Measurements from ENCODE around the gene MMP17. TPM values are rescaled to one million over a fixed set of nuclear protein-coding genes. Genes with fewer than 3 reads are reported as not detected.

Gene MMP17
- total RNA-seq, 1 experiment from 2014 or later: 12.6 TPM

DNA sequence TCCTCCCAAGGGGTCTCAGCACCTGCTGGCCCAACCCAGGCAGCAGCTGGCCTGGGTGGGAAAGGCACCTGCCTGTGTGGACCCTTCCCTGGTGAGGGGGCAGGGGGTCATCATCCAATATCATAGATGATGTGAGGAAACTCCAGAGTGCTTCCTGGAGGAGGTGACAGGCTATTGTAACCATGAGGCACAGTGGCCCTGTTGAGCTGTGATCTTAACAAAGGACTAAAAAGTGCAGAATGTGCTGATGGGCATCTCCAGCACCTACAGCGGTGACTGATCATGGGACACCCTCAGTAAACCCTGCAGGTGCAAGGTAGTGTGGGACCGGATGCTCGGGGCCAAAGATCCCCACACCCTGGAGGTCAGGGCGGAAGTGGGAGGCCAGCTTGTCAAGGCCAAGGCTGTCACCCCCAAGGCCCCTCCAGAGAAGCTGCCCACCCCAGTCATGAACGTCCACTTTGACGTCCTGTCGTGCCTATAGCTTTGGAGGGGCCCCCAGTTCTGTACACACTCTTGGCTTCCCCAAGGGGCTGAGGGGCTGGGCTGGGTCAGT lies 7.5 kb downstream of the MMP17 start:
- intact Hi-C loops (cut with micrococcal nuclease; ENCODE audit: unreplicated experiment): loop anchor here (10.0 kb wide), 1 partner anchor 731 kb away; no protein-coding TSS in a partner anchor
- H3K4me3 ChIP-seq (ENCODE audit: low read depth, low read length, poor library complexity, severe bottlenecking): no peak overlapping the region
- TF ChIP-seq, protein P1, sequence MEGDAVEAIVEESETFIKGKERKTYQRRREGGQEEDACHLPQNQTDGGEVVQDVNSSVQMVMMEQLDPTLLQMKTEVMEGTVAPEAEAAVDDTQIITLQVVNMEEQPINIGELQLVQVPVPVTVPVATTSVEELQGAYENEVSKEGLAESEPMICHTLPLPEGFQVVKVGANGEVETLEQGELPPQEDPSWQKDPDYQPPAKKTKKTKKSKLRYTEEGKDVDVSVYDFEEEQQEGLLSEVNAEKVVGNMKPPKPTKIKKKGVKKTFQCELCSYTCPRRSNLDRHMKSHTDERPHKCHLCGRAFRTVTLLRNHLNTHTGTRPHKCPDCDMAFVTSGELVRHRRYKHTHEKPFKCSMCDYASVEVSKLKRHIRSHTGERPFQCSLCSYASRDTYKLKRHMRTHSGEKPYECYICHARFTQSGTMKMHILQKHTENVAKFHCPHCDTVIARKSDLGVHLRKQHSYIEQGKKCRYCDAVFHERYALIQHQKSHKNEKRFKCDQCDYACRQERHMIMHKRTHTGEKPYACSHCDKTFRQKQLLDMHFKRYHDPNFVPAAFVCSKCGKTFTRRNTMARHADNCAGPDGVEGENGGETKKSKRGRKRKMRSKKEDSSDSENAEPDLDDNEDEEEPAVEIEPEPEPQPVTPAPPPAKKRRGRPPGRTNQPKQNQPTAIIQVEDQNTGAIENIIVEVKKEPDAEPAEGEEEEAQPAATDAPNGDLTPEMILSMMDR (conservative IDR thresholded peaks at IDR 0.05; ENCODE audit: low read depth, low read length): no peak
- no peak for TF ChIP-seq EZH2 (IDR thresholded peaks at IDR 0.05; ENCODE audit: borderline replicate concordance, low read depth, low read length, poor library complexity, severe bottlenecking)
- ChIA-PET POLR2A (ENCODE audit: low non-redundant PET) (no interaction called here), CTCF (interaction anchor here (0.5 to 0.7 kb wide), 2 partner anchors 174 to 724 kb away, joined by 3 to 4 read pairs; no protein-coding TSS in a partner anchor)
- no peaks in the 10 kb centered on the region for H3K27me3 ChIP-seq (replicated peaks; ENCODE audit: insufficient read depth, low read depth, low read length, poor library complexity)
- no peak overlapping the region for H3K27ac ChIP-seq (ENCODE audit: low read depth, low read length, poor library complexity, severe bottlenecking)
- no peaks in the 10 kb centered on the region for H3K36me3 ChIP-seq (ENCODE audit: insufficient read depth, low read length, poor library complexity, severe bottlenecking)
- no TSS peak for BruUV-seq (replicated peaks)
- no peak for DNase-seq (ENCODE audit: low spot score)
- no peaks in the 10 kb centered on the region for H3K9me3 ChIP-seq (ENCODE audit: low read depth, low read length, poor library complexity, severe bottlenecking)
- H3K4me1 ChIP-seq (ENCODE audit: insufficient read depth, low read length, poor library complexity, severe bottlenecking): peaks cover 15% of the 10 kb centered on the region

DNA sequence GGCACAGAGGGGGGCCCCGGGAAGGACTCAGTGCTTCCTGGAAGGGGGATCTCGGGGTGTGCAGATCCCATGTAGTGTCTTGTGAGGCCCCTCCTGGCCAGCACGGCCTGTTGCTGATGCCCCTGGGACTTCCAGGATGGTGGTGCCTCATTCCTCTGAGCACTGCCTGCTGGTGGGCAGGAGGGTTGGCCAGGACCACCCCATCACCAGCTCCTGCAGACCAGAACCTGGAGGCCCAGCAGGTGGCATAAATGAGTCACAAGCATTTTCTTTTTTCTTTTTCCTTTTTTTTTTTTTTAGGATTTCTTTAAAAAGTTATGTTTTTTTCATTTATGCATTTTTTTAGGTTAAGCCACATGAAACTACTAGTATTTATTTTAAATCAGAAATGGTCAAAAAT lies 8.0 kb downstream of the MMP17 start:
- intact Hi-C loops (cut with micrococcal nuclease; ENCODE audit: unreplicated experiment): loop anchor here (10.0 kb wide), 1 partner anchor 731 kb away; no protein-coding TSS in a partner anchor
- H3K36me3 ChIP-seq (ENCODE audit: insufficient read depth, low read length, poor library complexity, severe bottlenecking): no peaks in the 10 kb centered on the region
- H3K9me3 ChIP-seq (ENCODE audit: low read depth, low read length, poor library complexity, severe bottlenecking): no peaks in the 10 kb centered on the region
- ChIA-PET CTCF (interaction anchor here (0.7 kb wide), 1 partner anchor 174 kb away, joined by 3 read pairs; no protein-coding TSS in a partner anchor), POLR2A (ENCODE audit: low non-redundant PET) (no interaction called here)
- no peak overlapping the region for H3K4me3 ChIP-seq (ENCODE audit: low read depth, low read length, poor library complexity, severe bottlenecking)
- H3K4me1 ChIP-seq (ENCODE audit: insufficient read depth, low read length, poor library complexity, severe bottlenecking): peaks cover 15% of the 10 kb centered on the region
- no TSS peak for BruUV-seq (replicated peaks)
- DNase-seq (ENCODE audit: low spot score): no peak
- no peak overlapping the region for H3K27ac ChIP-seq (ENCODE audit: low read depth, low read length, poor library complexity, severe bottlenecking)
- no peaks in the 10 kb centered on the region for H3K27me3 ChIP-seq (replicated peaks; ENCODE audit: insufficient read depth, low read depth, low read length, poor library complexity)
- TF ChIP-seq EZH2 (IDR thresholded peaks at IDR 0.05; ENCODE audit: borderline replicate concordance, low read depth, low read length, poor library complexity, severe bottlenecking): no peak
- TF ChIP-seq, protein P1 (conservative IDR thresholded peaks at IDR 0.05; ENCODE audit: low read depth, low read length): peak; percentile 43

DNA sequence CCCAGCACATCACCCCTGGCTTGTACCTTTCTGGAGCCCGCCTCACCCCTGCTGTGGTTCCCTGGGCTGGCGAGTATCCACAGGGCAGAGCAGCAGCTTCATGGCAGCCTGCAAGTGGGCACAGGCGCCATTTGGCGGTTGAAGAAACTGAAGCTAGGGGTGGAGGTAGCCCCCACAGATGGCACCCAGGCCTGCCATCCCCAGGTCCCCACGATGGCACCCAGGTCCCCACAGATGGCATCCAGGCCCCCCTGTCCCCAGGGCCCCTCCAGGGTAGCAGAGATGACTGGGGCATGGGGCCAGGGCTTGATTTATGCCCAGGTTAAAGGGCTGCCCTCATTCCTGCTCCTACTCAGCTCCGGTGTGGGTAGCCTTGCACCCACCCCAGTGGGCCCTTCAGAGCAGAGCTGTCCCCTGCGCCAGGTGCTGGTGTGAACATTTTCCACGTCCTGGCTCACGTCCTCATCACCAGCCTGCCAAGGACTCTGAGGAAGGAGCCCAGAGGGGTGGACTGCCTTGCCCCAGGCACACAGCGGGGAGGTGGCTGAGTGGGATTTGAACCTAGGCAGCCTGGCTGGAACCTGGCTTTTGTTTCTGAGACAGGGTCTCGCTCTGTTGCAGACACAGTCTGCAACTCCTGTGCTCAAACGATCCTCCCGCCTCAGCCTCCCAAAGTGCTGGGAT lies 8.7 kb downstream of the MMP17 start:
- Histone ChIP-seq H3K4me1 (ENCODE audit: insufficient read depth, low read length, poor library complexity, severe bottlenecking) (peaks cover 15% of the 10 kb centered on the region), H3K27me3 (replicated peaks; ENCODE audit: insufficient read depth, low read depth, low read length, poor library complexity) (no peaks in the 10 kb centered on the region), H3K4me3 (ENCODE audit: low read depth, low read length, poor library complexity, severe bottlenecking) (no peak overlapping the region), H3K27ac (ENCODE audit: low read depth, low read length, poor library complexity, severe bottlenecking) (no peak overlapping the region), H3K9me3 (ENCODE audit: low read depth, low read length, poor library complexity, severe bottlenecking) (no peaks in the 10 kb centered on the region), H3K36me3 (ENCODE audit: insufficient read depth, low read length, poor library complexity, severe bottlenecking) (no peaks in the 10 kb centered on the region)
- intact Hi-C loops (cut with micrococcal nuclease; ENCODE audit: unreplicated experiment): loop anchor here (10.0 kb wide), 1 partner anchor 732 kb away; no protein-coding TSS in a partner anchor
- CTCF ChIA-PET: no interaction called here
- BruUV-seq (replicated peaks): no TSS peak
- POLR2A ChIA-PET (ENCODE audit: low non-redundant PET): no interaction called here
- no peak for TF ChIP-seq EZH2 (IDR thresholded peaks at IDR 0.05; ENCODE audit: borderline replicate concordance, low read depth, low read length, poor library complexity, severe bottlenecking)
- DNase-seq (ENCODE audit: low spot score): no peak
